Tongue (tissue), 2 donors: ENCODE measurements around the gene HHEX. TPM values are rescaled to one million over a fixed set of nuclear protein-coding genes. Genes with fewer than 3 reads are reported as not detected.

Experiments
- DNase-seq: peaks from one replicate; pipeline ENCODE4 v3.0.0-alpha.2; 2015
- total RNA-seq: library from RNA; depleted of rRNA; stranded (reverse); fragments of >200 nt; gene quantifications from one replicate; pipeline ENCODE4 v1.2.3, GENCODE V29; 2014

The HHEX gene
- total RNA-seq, 1 donor from 2014 or later: 4.6 TPM

DNA sequence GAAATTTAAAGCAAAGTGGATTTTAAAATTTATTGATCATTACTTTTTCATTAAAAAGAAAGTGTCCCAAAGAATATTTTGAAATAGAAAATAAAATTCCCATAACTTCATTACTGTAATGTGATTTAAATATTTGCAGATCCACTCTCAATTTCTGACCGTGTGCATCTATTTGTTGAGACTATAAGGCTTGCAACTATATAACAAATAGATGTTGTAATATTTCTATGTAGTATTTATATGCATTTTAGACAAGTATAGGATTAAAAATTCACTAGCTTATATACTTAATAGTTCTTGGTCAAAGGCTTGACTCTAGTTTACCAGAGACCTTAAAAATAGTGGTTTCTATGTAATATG lies 3.8 kb downstream of the HHEX start:
- no peak for DNase-seq

DNA sequence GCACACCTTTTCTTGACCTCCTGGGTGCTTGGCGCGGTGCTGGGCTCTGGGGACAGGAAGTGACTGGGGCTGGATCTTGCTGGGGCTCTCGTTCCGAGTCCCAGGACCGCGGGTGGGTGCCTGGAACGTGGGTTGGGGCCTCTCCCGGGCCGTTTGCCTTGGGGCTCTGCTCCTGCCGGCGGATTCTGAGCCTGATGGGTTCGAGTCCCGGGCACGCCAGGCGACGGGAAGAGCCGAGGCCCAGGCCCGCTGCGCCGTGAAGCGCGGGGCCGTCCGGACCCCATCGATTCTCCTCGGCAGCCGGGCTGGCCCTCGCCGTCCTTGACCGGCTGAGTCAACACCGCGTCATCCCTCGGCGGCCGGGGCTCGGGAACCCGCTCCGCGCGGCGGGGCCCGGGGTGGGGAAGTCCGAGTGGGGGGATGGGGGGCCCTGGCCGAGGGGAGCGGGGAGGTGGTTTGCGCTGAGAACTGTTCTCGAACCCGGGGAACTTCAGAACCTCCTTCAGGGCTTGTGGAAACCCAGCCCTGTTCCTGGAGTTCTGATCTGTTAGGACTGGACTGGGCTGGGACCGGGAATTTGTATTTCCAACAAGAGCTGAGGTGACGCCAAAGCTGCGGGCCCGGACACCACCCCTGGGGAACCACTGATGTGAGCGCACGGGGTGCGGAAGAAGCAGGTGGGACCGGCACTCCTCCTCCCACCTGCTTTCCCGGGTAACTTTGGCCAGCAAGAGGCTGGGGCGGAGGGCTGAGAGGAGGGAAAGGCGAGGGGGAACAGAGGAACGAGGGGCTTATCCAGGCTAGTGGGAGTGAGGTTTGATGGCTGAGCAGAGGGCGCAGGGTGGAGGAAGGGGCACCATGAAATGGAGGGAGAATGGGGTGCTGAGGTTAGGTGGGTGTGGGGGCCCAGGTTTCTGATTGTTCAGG lies 6.2 kb downstream of the HHEX start:
- DNase-seq: no peak

DNA sequence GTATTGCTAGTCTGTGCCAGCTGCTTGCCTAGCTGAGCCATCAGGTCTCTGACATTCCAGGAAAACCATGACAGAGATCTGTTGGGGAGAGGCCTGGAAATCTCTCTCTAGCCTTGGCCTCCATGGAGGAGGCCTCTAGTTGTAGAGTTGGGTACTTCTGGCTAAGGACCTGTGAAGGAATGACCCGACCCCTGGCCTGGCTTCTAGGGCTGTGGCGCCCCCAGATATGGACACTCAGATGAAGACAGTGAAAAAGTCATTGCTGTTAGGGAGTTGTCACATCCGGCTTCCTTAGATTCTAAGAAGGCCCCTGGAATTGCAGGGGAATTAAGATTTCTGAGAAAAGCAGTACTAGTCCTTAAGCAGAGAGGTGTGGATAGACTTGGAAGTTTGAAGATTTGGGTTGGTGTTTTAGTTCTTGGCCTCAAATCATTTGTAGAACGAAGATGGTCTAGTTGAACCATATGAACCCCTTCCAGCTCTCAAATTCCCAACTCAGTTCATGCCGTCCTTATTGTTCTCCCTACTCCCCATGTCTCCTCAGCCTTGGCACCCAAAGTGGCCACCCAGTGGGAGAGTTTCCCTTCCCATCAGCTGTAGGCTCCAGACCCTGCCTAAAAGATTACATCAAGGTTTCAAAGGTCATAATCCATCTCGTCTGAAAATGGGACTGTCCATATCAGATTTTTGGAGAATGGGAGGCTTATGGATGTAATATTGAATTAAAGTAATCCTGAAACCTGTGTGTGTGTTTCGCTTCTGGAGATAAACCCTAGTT lies 7.0 kb downstream of the HHEX start:
- DNase-seq: no peak

DNA sequence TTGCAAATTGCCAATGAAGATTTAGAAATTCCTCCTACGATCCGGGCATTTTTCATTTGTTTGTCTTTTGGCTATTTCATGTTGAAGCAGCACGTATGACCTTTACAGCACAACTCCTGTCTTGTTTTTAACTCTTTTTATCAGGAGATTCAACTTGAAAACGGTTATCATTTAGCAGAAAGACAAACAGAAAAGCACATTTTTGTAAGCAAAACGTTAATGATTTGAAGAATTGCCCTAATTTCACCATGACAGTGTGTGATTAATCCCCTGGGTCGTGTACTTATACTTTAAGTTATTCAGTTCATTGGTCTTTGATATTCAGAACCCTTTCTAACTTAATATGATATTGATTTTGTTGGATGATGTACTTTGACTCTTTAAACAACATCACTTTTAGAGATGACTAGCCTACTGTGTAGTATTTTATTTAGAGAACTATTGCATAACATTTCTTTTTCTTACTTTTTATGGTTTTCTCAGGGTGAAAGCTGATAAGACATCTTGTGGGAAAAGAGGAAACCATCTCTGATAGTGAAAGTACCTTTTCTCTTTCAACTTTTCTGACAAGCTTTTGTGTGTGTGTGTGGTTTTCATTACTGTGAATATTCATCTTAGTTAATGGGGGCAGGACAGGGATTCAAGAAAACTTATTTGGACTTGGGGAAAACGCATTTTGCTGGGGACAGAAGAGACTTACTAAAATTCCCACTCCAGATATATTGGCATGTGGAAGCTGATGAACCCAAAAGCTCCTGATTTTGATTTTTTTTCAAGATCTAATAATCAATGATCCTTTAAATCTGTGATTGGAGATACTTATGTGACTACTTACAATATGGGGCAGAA lies 8.1 kb downstream of the HHEX start:
- DNase-seq: no peak

DNA sequence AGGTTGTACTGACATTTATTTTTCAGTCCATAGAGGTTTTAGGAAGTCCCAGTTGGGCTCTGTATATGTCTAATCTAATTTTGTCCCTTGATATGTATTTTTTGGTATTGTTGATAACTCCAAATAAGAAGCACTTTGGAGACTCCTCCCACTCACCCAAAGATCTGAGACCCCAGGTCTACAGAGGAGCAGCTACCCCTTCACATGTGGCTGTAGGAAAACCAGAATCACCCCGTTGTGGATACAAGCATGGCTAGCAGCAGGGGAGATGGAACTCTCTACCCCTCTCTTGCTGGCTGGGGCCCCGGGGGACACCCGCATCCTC lies 9.4 kb downstream of the HHEX start:
- DNase-seq: no peak

DNA sequence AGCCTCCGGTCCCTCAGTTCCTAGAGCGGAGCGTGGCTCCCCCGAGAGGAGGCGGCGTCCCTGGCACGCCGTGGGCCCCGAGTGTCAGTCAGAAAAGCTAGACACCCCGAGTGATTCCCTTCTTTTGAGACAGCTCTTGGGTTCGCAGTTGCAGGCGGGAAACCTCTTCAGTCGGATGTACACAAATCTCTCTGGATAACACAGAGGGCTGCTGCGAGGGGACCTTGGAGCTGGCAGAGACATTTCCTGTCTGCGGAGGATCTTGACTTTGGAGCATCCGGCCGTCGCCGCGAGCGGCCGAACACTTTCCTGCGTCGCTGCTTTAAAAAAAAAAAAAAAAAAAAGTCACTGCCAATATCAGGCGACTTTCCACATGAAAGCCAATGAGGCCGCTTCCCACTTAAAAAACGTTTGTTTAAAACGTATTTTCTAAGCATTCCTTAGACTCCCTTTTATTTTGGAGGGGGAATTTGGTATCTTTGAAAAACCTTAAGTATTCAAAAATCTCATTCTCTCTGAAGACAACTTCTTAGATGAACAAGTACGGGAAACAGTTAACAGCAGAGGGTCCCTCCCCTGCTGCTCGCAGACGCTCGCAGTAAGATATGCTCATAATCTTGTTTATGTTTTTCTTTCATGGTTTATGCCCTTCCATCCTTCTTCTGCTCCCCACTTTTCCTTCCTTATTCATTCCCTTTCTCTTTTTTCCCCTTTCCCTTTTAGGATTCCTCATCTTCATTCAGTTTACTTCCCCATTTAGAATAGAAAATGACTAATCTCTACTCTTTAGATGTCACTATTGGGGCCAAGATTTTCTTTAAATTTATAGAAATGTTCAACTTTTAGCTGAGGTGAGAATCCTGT lies 10.0 kb downstream of the HHEX start:
- peak; percentile 49 for DNase-seq

DNA sequence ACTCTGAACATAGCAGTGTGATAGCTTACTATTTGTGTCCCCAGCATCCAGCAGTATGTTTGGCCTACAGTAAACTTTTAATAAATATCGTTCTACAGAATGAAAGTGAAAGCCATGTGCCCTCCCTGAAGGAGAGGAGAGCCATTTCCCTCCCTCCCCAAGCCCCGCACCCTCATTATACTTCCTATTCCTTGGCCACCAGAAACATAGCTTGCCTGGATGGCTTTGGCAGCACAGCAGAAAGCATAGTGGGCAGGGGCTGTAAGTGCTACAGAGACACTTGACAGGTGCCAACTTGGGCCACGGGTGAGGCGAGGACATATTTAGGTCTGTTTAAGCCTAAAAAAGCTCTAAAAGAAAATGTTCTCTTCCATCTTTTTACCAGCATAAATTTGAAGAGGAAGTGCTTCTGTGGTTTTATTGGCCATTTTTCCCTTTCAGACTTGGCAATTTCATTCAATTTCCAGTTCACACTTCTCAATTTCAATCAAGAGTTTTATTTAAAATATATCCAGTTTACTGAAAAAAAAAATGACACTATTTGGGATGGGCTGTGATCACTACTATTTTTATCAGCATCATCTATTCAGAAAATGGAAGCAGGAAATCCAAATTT lies 12.7 kb downstream of the HHEX start:
- no peak for DNase-seq

DNA sequence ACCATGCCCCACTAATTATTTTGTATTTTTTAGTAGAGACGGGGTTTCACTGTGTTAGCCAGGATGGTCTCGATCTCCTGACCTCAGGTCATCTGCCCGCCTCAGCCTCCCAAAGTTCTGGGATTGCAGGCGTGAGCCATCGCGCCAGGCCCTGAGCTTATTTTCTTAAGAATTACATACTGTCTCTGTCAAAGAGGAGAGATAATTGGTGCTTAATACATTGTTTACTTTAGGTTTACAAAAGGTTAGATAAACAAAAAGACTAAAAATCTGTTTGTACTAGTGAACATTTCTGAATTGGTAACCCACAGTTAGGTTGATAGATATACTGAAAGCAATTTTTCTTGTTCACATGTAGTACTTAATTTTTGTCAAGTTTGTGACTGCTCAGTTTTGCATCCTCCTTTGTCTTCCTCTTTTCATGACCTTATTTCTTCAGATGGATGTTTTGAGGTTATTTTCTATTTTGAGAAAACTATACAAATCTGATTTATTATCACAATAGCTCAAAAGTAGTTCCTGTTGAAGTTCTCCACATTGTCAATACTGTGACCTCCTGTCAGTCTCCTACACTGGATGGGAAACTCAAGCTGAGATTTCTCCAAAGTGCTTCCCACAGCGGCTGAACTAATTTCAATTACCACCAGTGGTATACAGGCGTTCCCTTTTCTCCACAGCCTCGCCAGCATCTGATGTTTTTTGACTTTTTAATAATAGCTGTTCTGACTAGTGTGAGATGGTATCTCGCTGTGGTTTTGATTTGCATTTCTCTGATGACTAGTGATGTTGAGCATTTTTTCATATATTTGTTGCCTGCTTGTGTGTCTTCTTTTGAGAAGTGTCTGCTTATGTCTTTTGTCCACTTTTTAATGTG lies 22.5 kb downstream of the HHEX start:
- no peak for DNase-seq

DNA sequence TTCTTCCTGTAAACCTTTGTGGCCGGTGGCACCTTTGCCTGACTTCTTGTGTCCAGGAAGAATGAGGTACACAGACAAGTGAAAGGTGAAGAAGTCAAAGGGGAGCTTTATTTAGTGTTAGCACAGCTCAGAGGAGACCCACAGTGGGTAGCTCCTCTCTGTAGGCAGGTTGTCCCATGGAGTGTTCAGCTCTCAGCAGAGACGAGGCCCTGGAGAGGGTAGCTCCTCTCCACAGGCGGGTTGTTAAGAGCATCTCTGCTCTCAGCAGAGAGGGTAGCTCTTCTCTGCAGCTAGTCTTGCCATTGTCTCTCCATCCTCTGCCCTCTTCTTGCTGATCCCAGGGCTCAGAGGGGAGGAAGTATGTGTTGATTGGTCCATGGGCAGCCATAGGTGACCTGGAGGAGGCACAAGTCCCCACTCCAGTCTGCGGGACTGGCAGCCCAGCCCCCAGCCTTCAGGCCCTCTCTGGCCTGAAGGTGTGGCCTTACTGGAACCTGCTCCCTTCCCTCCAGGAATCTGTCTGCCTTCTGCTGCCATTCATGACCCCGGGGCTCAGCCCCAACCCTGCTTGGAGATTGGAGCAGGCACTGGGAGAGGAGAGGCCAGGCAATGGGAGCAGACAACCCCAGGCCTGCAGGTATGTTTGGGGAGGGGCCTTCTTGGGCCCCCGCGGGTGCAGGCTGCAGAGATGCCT lies 24.5 kb downstream of the HHEX start:
- no peak for DNase-seq

DNA sequence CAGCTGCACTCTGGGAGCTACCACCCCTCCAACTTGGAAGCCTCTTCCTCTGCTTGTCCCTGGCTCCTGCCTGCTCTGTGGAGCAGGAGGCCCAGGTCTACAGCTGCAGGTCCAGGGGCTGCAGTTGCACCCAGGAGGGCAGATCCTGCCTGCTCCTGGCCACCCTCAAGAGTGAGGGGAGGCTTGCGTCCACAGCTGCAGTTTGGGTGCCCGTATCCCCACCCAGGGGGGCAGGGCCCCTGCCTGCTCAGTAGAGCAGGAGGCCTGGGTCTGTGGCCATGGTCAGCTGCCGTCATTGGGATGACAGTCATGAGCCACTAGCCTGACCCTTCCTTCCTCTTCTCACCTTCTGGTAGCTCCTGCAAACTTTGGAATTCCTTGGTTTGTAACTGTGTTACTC lies 25.1 kb downstream of the HHEX start:
- no peak for DNase-seq

DNA sequence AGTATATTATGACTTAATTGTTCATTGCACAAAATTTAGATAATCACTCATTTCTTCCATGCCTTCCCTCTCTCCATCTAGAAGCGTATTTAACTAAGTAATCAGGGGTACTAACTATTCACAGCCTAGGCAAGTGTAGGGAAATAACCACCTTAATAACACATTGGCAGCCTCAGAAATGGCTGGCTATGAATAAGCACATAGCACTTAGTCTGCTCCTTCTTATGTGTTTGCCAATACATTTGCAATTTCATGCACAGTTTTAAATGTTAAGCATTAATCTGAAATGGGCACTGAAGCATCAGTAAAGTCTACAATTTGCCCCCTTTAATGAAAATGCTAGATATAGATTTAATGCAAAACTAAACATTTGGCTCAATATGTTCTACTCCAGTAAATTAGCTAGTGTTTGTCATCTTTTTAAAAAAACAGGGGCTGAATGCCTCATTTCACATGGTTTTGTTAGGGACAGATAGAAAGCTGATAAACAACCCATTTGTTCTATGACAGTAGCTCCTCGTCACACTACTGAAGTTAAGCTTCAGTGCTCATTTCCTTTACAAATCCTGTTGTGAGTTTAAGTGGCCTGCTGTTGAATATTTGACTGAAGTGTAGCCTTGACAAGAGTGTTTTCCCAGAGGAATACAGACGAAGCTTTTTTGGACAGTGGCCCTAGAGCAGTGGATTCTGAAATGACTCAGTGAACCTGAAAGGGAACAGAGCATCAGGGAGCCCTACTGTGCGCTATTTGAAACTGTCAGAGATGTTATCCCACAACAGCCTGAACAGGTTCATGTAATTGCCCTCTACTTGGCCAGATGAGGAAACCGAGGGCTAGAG lies 30.5 kb downstream of the HHEX start:
- no peak for DNase-seq

DNA sequence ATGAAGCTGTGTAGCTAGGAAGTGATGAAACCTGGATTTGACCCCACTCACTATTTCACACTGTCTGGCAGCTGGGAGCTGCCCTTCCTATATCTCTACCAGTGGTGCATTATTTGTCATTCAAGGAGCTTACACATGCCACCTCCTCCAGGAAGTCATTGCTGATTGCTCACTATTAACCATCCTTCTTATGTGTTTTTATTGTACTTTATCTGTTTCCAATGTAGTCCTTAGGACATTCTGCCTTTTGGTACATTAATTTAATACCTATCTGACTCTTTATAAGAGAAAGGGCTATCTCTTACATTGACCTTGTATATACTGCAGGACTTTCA lies 31.0 kb downstream of the HHEX start:
- no peak for DNase-seq

DNA sequence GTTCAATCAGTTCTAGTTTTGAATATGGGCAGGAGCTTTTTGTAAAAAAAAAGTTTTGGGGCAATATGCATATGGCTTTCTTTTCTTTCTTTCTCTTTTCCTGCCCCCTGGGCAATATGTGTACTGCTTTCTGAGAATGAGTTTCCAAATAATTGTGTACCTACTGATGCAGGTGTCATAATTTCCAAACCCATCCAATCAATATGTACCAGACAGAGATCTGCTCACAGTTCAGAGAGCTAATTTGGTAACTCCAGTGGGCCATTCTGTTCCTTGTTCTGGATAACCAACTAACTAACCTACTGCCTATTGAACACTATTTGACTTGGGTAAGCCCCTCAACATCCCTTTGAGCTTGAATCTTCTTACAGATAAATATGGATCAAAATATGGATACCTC lies 32.6 kb downstream of the HHEX start:
- no peak for DNase-seq

DNA sequence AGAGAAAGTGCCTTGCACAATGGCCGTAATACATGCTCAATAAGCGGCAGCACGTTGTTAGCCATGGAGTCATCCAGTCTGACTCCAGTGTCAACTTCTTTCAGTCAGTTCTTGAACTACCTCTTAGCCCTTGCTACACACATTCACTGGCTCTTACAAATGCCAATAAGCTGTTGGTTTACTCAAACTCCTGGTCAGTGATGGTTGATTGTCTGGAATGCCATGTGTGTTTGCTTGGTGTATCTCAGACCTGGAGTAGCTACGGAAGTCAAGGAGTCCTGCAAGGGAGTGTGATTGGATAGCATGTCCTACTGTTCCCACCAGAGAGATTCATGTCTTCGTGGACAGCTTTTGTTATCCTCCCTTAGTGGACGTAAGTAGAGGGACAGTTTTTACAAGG lies 37.4 kb downstream of the HHEX start:
- DNase-seq: no peak

DNA sequence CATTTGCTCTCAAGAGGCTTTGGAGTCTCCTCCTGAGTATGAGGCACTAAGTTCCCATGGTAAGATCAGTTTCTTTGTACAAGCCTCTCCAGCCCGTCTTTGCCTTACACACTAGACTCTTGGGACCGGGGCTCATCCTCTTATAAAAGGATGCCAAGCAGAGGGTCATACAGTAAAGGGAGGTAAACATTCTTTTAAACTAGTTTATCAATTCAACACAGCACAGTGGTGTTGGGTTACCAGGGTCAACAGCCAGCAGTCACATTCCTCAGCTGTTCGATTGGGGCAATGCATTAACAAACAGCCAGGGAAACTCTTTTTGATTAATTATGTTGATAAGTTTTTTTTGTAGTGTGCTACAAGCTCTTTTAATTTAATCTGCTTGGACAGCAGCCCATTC lies 37.8 kb downstream of the HHEX start:
- no peak for DNase-seq

DNA sequence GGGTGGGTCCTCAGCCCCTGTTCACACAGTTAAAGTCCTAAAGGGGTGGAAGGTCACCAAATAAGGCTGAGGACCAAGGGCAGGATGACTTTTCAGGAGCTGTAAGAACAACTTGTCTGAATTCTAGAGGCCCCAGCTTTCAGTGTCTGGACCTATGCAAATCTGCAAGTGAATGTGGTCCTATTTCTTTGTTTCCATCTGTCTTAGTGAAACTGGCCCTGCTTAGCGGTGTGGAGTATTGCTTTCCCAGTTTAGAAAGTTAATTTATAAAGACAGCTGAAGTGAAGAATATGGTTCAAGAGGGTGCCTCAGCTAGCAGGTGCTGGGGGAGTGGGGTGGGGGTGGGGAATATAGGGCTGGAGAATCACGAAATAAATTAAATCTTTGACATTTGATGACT lies 40.1 kb downstream of the HHEX start:
- no peak for DNase-seq

DNA sequence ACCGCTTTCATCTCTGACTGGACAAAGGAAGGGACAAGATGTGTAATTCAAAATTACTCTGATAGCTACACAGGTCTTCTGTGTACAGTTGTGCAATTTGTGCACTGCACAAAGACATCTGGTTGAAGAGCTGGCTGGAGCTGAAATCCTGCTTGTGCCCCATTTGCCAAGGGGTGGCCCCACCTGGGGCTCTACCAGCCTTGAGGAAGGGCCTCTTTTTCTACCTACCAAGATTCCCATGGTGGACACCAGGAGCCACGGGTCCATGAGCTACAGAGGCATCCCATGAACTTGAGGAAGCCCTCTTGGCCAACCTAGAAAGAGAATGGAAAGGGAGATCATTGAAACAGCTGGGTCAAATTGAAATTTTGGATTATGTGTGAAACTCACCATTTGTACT lies 43.2 kb downstream of the HHEX start:
- no peak for DNase-seq

DNA sequence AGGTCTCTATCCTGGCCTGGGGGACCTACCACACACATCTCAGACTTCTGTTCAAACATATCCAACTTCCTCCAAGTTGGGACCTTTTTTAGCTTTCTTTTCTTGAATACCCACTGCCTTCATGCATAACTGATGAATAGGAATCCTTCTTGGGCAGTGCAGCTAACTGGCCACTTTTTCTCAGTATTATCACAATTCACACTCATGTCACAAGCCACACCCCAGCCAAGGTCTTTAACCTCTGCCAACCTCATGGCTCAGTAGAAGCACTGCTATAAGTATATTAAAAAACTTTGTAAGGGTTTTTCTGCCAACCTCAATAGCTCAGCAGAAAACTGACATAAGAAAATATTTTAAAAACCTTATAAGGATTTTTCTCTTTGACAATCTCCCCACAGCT lies 44.5 kb downstream of the HHEX start:
- DNase-seq: no peak

DNA sequence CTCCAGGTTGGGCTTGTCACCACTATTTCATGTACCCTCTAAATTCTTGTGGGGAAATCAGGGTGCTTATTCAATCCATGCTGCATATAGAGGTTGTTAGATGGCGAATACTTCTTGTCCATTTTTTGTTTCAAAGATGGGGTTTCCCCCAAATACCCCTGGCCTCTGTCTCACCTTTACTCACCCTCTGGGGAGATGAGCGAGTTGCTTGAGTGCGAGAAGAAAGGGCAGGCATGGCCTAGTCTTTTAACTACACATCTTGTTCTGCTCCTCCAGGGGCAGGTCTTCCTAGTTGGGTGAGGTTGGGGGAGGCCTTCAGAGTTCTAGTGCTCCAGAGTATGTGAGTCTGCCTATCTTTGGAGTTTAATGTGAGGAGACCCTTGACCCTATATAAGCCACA lies 46.2 kb downstream of the HHEX start:
- DNase-seq: no peak
